Muscle layer of colon (tissue), 2 donors: ENCODE data around the gene RAMP3.

Experiments used
- H3K27ac ChIP-seq: one replicate; pipeline ENCODE4 v1.7.0; 2013; ENCODE audit warnings: low read depth, mild to moderate bottlenecking, low read length, moderate library complexity
- H3K27me3 ChIP-seq, 2 donors: one replicate each; pipeline ENCODE4 v1.7.0; 2013; ENCODE audit warnings: low read length in 2 of 2, mild to moderate bottlenecking in 2 of 2; ENCODE audit not compliant: insufficient read depth in 2 of 2, control insufficient read depth in 1 of 2
- H3K36me3 ChIP-seq: one replicate; pipeline ENCODE4 v1.7.0; 2013; ENCODE audit warnings: mild to moderate bottlenecking, low read length; ENCODE audit not compliant: insufficient read depth
- H3K4me1 ChIP-seq: one replicate; pipeline ENCODE4 v1.7.0; 2013; ENCODE audit warnings: mild to moderate bottlenecking, low read length; ENCODE audit not compliant: insufficient read depth
- H3K4me3 ChIP-seq, 2 donors: one replicate each; pipeline ENCODE4 v1.7.0; 2013; ENCODE audit warnings: low read length in 2 of 2, low read depth in 1 of 2, mild to moderate bottlenecking in 1 of 2, moderate library complexity in 1 of 2
- H3K9ac ChIP-seq: one replicate; pipeline ENCODE4 v1.7.0; 2013; ENCODE audit warnings: low read length
- H3K9me3 ChIP-seq: one replicate; pipeline ENCODE4 v1.7.0; 2013; ENCODE audit warnings: mild to moderate bottlenecking, low read length
- donor health status: abdominal sarcoma.
- donor health status: Adenocarcinoma of cecum.

The RAMP3 gene

DNA sequence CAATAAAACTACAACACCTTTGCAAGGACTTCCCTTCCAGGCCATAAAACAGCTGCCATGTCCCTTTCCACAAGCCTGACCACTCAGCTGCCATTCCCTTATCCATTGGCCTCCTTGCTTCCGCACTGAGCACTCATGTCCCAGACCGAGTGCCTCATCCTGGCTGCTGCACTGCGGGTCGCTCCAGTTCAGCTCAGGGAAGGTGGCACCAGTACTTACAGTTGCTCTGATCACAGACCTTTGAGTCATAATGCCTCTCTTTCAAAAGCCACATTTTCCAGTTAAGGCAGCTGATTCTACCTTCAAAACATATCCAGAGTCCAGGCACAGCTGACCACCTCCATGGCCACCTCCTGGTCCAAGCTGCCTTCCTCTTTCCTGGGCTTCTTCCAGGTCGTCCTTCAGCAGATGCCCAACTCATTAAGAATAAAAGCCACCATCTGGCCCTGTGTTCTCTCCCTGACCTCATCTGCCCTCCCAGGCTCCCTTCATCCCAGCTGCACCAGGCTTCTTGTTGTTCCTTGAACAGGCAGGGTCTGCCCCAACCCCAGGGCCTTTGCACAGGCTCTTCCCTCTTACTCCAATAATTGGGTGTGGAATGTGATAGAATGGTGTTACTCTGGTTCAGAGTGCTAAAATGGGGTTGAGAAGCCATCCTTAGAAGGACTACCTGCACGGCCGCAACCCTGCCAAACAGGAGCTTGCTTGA is 64.5 kb downstream of the RAMP3 start:
- H3K4me1 ChIP-seq, result no peaks in the 10 kb centered on the region
- H3K9ac ChIP-seq, result no peak overlapping the region
- H3K36me3 ChIP-seq, result no peaks in the 10 kb centered on the region
- H3K4me3 ChIP-seq, result no peak overlapping the region
- no peaks in the 10 kb centered on the region for H3K9me3 ChIP-seq
- H3K27ac ChIP-seq, result no peak overlapping the region
- no peaks in the 10 kb centered on the region for H3K27me3 ChIP-seq

DNA sequence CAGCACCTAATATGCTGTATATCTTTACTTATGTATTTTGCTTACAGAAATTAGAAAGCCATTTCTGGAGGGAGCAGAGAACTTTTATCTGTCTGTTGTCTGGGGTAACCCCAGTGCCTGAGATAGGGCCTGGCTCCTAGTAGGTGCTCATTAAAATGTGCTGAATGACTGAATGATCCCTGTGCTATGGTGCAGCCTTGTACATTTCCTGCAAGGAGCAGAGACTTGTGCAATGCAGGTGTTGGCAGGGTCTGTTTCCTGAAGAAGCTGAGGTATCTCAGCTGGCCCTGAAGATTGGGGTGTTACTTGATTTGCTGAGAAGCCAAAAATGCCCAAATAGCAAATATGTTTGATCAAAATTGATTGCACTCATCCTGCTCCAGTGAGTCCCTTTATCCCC is 65.5 kb downstream of the RAMP3 start:
- Histone ChIP-seq H3K4me1 (no peaks in the 10 kb centered on the region), H3K27me3 (no peaks in the 10 kb centered on the region), H3K27ac (no peak overlapping the region), H3K4me3 (no peak overlapping the region), H3K9me3 (no peaks in the 10 kb centered on the region), H3K9ac (no peak overlapping the region), H3K36me3 (no peaks in the 10 kb centered on the region)

GRCh38 chr7:45223728-45224630 is 66.4 kb downstream of the RAMP3 start:
- Histone ChIP-seq H3K9ac (no peak overlapping the region), H3K27ac (no peak overlapping the region), H3K4me1 (no peaks in the 10 kb centered on the region), H3K27me3 (no peaks in the 10 kb centered on the region), H3K4me3 (no peak overlapping the region), H3K9me3 (no peaks in the 10 kb centered on the region), H3K36me3 (no peaks in the 10 kb centered on the region)

- Histone ChIP-seq H3K4me3 (no peak overlapping the region), H3K4me1 (no peaks in the 10 kb centered on the region), H3K9me3 (no peaks in the 10 kb centered on the region), H3K27me3 (no peaks in the 10 kb centered on the region), H3K9ac (no peak overlapping the region), H3K36me3 (no peaks in the 10 kb centered on the region), H3K27ac (no peak overlapping the region)
Measured at GRCh38 chr7:45224832-45225231, 67.2 kb downstream of the RAMP3 start.

DNA sequence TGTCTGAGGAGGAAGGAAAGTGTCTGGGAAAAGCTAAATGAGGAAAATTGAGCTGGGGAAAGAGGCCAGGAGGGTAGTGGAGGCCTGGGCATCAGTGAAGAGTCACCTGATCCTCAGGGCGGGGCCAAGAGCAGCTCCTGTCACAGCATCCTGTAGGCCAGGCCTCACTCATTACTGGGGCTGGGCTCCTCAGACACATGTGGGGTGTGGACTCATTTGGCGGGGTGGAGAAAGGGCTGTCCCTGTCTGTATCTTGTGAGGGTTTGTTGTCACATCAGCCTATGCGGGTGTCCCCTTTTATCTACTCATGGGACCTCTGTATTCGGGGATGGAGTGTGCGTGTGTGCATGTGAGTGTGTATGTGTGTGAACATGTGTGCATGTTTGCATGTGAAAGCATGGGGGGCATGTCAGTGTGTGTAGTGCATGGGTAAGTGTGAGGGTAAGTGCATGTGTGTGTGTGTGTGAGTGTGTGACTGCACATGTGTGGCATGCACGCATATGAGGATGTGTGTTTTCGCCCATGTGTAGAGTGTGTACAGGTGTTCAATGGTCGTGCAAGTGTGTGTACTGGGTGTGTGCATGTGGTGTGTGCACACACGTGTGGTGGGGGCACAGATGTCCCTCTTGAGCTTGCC is 67.8 kb downstream of the RAMP3 start:
- no peaks in the 10 kb centered on the region for H3K4me1 ChIP-seq
- H3K9ac ChIP-seq, result no peak overlapping the region
- H3K36me3 ChIP-seq, result no peaks in the 10 kb centered on the region
- no peaks in the 10 kb centered on the region for H3K27me3 ChIP-seq
- H3K27ac ChIP-seq, result no peak overlapping the region
- no peaks in the 10 kb centered on the region for H3K9me3 ChIP-seq
- H3K4me3 ChIP-seq, result no peak overlapping the region

- H3K9ac ChIP-seq, result no peak overlapping the region
- no peaks in the 10 kb centered on the region for H3K9me3 ChIP-seq
- H3K27me3 ChIP-seq, result no peaks in the 10 kb centered on the region
- no peaks in the 10 kb centered on the region for H3K36me3 ChIP-seq
- no peak overlapping the region for H3K27ac ChIP-seq
- H3K4me1 ChIP-seq, result no peaks in the 10 kb centered on the region
- no peak overlapping the region for H3K4me3 ChIP-seq
Measured at GRCh38 chr7:45225948-45226335, 68.4 kb downstream of the RAMP3 start.

- H3K27ac ChIP-seq, result no peak overlapping the region
- H3K36me3 ChIP-seq, result no peaks in the 10 kb centered on the region
- no peaks in the 10 kb centered on the region for H3K4me1 ChIP-seq
Measured at GRCh38 chr7:45229156-45229920, 71.7 kb downstream of the RAMP3 start.

GRCh38 chr7:45230083-45230482 is 72.5 kb downstream of the RAMP3 start:
- no peaks in the 10 kb centered on the region for H3K9me3 ChIP-seq
- H3K27ac ChIP-seq, result no peak overlapping the region
- H3K27me3 ChIP-seq, result no peaks in the 10 kb centered on the region
- H3K9ac ChIP-seq, result no peak overlapping the region
- no peaks in the 10 kb centered on the region for H3K36me3 ChIP-seq
- H3K4me3 ChIP-seq, result no peak overlapping the region
- H3K4me1 ChIP-seq, result no peaks in the 10 kb centered on the region

More at GRCh38 chr7:45229156-45229920, 71.7 kb downstream of the RAMP3 start:
- H3K4me3 ChIP-seq, result no peak overlapping the region
- no peaks in the 10 kb centered on the region for H3K9me3 ChIP-seq
- no peaks in the 10 kb centered on the region for H3K27me3 ChIP-seq
- H3K9ac ChIP-seq, result no peak overlapping the region

GRCh38 chr7:45230611-45231165 is 73.1 kb downstream of the RAMP3 start:
- Histone ChIP-seq H3K4me3 (no peak overlapping the region), H3K9ac (no peak overlapping the region), H3K36me3 (no peaks in the 10 kb centered on the region), H3K4me1 (no peaks in the 10 kb centered on the region), H3K27ac (no peak overlapping the region), H3K9me3 (no peaks in the 10 kb centered on the region), H3K27me3 (no peaks in the 10 kb centered on the region)

DNA sequence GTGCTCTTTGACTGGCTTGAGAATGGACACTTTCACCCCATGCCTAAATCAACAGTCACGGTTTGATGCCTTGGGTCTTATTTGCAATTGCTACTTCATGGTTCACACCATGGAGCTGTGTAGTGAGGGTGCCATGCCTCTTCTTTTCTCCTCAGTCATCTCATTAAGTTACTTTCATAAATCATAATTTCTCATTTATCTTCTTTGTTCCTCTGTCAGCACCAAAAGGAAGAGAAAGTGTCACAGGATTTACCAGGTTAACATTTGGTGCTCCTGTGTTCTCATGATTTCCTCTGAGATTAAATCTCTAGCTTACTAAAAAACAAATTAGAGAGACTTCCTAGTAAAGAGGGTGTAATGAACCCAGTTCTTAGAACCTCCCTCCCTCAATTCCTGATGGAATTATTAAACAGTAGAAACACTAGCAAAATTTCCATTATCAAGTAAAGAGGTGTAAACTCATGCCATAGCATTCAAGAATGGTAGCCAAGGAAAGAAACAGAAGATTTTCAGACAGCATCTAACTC is 75.7 kb downstream of the RAMP3 start:
- Histone ChIP-seq H3K4me3 (no peak overlapping the region), H3K27me3 (no peaks in the 10 kb centered on the region), H3K36me3 (no peaks in the 10 kb centered on the region), H3K9ac (no peak overlapping the region), H3K4me1 (no peaks in the 10 kb centered on the region), H3K9me3 (no peaks in the 10 kb centered on the region), H3K27ac (no peak overlapping the region)
